Mesothelial cell of epicardium (in vitro differentiated cells): Measurements from ENCODE around the gene FAM50B. TPM values are rescaled to one million over a fixed set of nuclear protein-coding genes. Genes with fewer than 3 reads are reported as not detected.
"Not testable (repeated sequence)": the region's sequence is repeated elsewhere in the genome, so short reads cannot be mapped to it uniquely, and the experiment has no call there.

Experiments
- DNase-seq, 2 experiments: peaks; one replicate each; pipeline ENCODE4 v3.0.0; 2021; ENCODE audit warnings: low spot score in 2 of 2; ENCODE audit not compliant: unreplicated experiment in 2 of 2
- H3K27ac Mint-ChIP-seq: 2 replicates; pipeline ENCODE4 v1.8.0; 2021; ENCODE audit warnings: mixed read lengths
- H3K27me3 Mint-ChIP-seq: 2 replicates; pipeline ENCODE4 v1.8.0; 2021; ENCODE audit warnings: low read depth, mixed read lengths
- H3K36me3 Mint-ChIP-seq: 2 replicates; pipeline ENCODE4 v1.8.0; 2021; ENCODE audit warnings: mixed read lengths
- H3K4me1 Mint-ChIP-seq: 2 replicates; pipeline ENCODE4 v1.8.0; 2021; ENCODE audit warnings: mixed read lengths
- H3K4me3 Mint-ChIP-seq: 2 replicates; pipeline ENCODE4 v1.8.0; 2021; ENCODE audit warnings: mild to moderate bottlenecking, moderate library complexity, mixed read lengths
- H3K9me3 Mint-ChIP-seq: 2 replicates; pipeline ENCODE4 v1.8.0; 2021; ENCODE audit warnings: mixed read lengths
- total RNA-seq: library from RNA; stranded (reverse); gene quantifications from 3 replicates; pipeline ENCODE4 v1.2.1, GENCODE V29; 2021
- TF ChIP-seq, protein P1 (sequence below): fragments of 200-600 bp; sonication (generic); IDR thresholded peaks from one replicate; pipeline ENCODE4 v1.5.0; 2021; ENCODE audit warnings: antibody characterized with exemption; ENCODE audit not compliant: unreplicated experiment

FAM50B gene
- total RNA-seq, 1 donor from 2014 or later: 7.0 TPM

DNA sequence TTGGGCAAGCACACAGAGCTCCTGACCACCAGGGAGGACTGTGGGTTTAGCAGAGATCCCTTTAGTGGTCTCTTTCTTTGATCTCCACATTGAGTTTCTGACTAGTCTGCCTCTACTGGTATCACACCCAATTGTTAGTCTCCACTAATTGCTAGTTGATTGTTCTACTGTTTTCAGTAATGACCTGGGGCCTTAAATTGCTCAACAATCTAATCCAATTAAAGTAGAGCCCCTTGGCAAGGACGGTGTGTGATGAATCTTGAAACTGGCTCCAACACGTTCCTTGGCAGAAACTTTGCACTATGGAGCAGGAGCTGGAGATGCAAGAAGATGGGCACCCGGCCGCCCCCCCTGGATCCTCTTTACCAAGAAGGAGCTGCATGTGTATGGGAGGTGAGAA lies 12.3 kb downstream of the FAM50B start:
- no peak overlapping the region for H3K27ac Mint-ChIP-seq
- H3K4me3 Mint-ChIP-seq: no peak overlapping the region
- DNase-seq: no peak
- H3K4me1 Mint-ChIP-seq: peaks cover 4% of the 10 kb centered on the region
- H3K9me3 Mint-ChIP-seq: peaks cover 20% of the 10 kb centered on the region
- no peaks in the 10 kb centered on the region for H3K27me3 Mint-ChIP-seq
- TF ChIP-seq, protein P1, sequence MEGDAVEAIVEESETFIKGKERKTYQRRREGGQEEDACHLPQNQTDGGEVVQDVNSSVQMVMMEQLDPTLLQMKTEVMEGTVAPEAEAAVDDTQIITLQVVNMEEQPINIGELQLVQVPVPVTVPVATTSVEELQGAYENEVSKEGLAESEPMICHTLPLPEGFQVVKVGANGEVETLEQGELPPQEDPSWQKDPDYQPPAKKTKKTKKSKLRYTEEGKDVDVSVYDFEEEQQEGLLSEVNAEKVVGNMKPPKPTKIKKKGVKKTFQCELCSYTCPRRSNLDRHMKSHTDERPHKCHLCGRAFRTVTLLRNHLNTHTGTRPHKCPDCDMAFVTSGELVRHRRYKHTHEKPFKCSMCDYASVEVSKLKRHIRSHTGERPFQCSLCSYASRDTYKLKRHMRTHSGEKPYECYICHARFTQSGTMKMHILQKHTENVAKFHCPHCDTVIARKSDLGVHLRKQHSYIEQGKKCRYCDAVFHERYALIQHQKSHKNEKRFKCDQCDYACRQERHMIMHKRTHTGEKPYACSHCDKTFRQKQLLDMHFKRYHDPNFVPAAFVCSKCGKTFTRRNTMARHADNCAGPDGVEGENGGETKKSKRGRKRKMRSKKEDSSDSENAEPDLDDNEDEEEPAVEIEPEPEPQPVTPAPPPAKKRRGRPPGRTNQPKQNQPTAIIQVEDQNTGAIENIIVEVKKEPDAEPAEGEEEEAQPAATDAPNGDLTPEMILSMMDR: no peak
- no peaks in the 10 kb centered on the region for H3K36me3 Mint-ChIP-seq

DNA sequence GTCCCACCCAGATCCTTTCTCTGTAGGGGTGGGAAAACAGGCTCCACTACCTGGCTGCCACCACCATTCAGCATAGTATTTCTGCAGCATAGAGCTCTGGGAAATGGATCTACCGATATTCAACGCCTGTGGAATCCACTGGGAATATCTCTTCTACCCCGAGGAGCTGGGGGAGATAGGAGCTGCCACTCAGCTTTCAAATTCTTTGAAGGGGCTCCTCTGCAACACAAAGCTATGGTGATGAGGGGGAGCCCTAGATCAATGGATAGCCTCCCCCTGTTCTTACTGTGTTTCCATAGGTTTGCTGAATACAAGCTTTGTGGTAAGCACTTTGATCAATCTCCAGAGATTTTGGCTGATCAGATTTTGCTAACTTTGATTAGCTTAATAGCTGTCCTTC lies 12.9 kb downstream of the FAM50B start:
- Mint-ChIP-seq H3K9me3 (peaks cover 20% of the 10 kb centered on the region), H3K4me1 (peaks cover 1% of the 10 kb centered on the region), H3K27me3 (no peaks in the 10 kb centered on the region), H3K27ac (no peak overlapping the region), H3K36me3 (no peaks in the 10 kb centered on the region), H3K4me3 (no peak overlapping the region)
- DNase-seq: no peak
- TF ChIP-seq, protein P1: no peak

DNA sequence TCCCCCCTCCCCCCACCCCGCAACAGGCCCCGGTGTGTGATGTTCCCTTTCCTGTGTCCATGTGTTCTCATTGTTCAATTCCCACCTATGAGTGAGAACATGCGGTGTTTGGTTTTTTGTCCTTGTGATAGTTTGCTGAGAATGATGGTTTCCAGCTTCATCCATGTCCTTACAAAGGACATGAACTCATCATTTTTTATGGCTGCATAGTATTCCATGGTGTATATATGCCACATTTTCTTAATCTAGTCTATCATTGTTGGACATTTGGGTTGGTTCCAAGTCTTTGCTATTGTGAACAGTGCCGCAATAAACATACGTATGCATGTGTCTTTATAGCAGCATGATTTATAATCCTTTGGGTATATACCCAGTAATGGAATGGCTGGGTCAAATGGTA lies 14.1 kb downstream of the FAM50B start:
- not testable (repeated sequence) for H3K27ac Mint-ChIP-seq, DNase-seq, H3K4me1 Mint-ChIP-seq, H3K4me3 Mint-ChIP-seq, H3K27me3 Mint-ChIP-seq, H3K36me3 Mint-ChIP-seq
- peaks cover 17% of the 10 kb centered on the region for H3K9me3 Mint-ChIP-seq

DNA sequence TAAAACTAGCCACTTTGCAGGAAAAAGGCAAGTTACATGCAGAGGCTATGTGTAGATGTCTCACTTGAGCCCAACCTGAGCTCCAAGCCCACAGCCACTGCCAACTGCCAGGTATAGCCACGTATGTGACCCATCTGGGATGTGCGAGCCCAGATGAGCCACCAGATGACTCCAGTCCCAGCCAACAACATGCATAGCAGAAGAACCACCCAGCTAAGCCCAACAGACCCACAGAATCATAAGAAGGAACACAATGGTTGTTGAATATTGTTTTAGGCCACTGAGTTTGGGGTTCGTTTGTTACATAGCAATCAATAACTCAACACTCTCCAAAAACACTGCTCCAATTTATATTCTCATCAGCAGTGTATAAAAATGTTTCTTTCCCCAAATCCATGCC lies 16.3 kb downstream of the FAM50B start:
- H3K9me3 Mint-ChIP-seq: peaks cover 4% of the 10 kb centered on the region
- H3K36me3 Mint-ChIP-seq: no peaks in the 10 kb centered on the region
- H3K27ac Mint-ChIP-seq: no peak overlapping the region
- H3K4me1 Mint-ChIP-seq: peaks cover 8% of the 10 kb centered on the region
- no peak overlapping the region for H3K4me3 Mint-ChIP-seq
- no peaks in the 10 kb centered on the region for H3K27me3 Mint-ChIP-seq
- no peak for DNase-seq
- TF ChIP-seq, protein P1: no peak

DNA sequence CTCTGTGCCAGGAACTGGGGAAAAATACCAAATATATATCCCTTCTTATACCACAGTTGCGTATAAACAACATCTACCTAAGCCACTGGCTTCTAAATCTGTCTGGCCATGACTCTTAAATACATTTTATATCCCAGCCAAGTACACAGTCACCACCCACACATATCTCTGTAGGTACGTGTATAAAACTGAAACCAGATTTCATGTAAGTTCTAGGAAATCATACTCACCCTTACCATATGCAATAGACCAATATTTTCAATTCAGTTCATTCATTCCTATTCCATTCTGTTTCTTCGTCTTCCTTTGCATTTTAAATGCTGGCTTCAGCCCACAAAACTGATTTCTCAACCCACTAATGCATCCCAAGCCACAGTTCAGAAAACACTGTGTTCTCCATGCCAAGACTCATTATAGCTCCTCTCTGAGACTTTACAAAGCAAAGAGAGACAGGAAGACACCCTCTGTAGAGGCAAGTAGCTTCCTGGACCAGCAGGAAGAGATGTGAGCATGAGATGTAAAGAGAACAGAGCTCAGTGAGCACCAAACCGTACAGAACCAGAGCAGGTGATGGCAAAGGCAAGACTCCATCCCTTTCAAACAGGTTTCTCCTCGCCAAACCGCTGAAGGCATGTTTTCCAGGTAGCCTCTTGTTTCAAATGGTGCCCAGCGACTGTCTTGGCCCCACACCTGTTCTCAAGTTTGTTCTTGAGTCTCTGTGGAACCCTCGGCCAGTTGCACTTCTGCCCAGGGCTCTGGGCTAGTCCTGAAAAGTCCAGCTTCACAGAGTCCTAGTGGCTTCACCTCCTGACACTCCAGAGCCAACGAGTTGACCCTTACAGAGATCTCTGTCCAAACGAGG lies 18.7 kb downstream of the FAM50B start:
- Mint-ChIP-seq H3K27ac (no peak overlapping the region), H3K4me3 (no peak overlapping the region), H3K27me3 (no peaks in the 10 kb centered on the region), H3K9me3 (no peaks in the 10 kb centered on the region), H3K36me3 (no peaks in the 10 kb centered on the region), H3K4me1 (peaks cover 19% of the 10 kb centered on the region)
- TF ChIP-seq, protein P1: no peak
- DNase-seq: no peak

DNA sequence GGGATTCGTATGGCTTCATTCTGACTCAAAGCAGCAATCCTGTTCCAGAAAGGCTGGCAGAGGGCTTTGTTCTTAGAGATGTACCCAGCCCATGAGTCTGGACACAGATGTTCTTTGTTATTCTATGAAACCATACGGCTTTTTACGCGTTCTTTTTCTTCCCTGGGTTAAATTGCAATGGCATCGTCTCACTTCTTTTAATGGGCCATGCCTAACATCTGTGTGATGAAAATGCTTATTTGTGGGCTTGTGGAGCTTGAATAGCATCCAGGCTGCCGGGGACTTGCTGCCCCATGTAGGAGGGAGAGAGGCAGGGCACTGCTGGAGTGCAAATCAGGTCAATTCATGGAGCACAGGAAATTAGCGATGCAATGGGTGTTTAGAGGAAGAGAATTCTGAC lies 19.4 kb downstream of the FAM50B start:
- no peak for DNase-seq
- H3K4me1 Mint-ChIP-seq: peaks cover 20% of the 10 kb centered on the region
- H3K27me3 Mint-ChIP-seq: no peaks in the 10 kb centered on the region
- TF ChIP-seq, protein P1: no peak
- H3K36me3 Mint-ChIP-seq: no peaks in the 10 kb centered on the region
- no peak overlapping the region for H3K27ac Mint-ChIP-seq
- no peaks in the 10 kb centered on the region for H3K9me3 Mint-ChIP-seq
- no peak overlapping the region for H3K4me3 Mint-ChIP-seq
